ES-I3 (cell line): ENCODE measurements around the gene PSMG2.

Experiments
- H3K36me3 ChIP-seq: 2 replicates; pipeline ENCODE4 v1.6.1; 2013; ENCODE audit warnings: mild to moderate bottlenecking, low read length, control low read depth, moderate library complexity; ENCODE audit not compliant: insufficient read depth
- H3K4me1 ChIP-seq: 2 replicates; pipeline ENCODE4 v1.6.1; 2013; ENCODE audit warnings: mild to moderate bottlenecking, control low read depth, low read length; ENCODE audit not compliant: insufficient read depth
- H3K9ac ChIP-seq: 2 replicates; pipeline ENCODE4 v1.6.1; 2013; ENCODE audit warnings: low read depth, mild to moderate bottlenecking, low read length, moderate library complexity
- H3K9me3 ChIP-seq: 2 replicates; pipeline ENCODE4 v1.6.1; 2013; ENCODE audit warnings: mild to moderate bottlenecking, low read length, moderate library complexity; ENCODE audit not compliant: control insufficient read depth, insufficient read depth

Gene PSMG2

DNA sequence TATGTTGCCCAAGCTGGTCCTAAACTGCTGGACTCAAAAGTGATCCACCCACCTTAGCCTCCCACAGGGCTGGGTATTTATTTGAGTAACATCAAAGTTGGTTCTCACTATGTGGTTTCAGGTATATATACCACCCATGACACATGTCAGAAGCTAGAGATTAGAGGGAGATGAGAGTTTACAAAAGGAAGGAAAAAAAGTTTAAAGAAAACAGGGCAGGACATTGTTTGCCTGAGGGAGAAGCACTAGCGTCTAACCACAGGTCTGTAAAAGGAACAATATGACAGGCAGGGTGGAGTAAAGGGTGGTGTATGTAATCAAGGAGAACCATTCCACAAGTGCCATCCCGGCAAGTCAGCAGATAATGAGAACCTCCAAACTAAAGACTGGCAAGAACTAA is 8.8 kb upstream of the PSMG2 start:
- Histone ChIP-seq H3K9ac (no peak overlapping the region), H3K4me1 (no peaks in the 10 kb centered on the region), H3K36me3 (peaks cover 2% of the 10 kb centered on the region; the same call in 1 of the 2 replicates)

GRCh38 chr18:12699747-12700146 is 3.1 kb upstream of the PSMG2 start:
- H3K36me3 ChIP-seq, result no peaks in the 10 kb centered on the region
- no peak overlapping the region for H3K9ac ChIP-seq
- H3K9me3 ChIP-seq, result no peaks in the 10 kb centered on the region
- peaks cover 8% of the 10 kb centered on the region; the same call in 1 of the 2 replicates for H3K4me1 ChIP-seq

More for the DNA sequence above, 8.8 kb upstream of the PSMG2 start:
- no peaks in the 10 kb centered on the region; the same call in 1 of the 2 replicates for H3K9me3 ChIP-seq

GRCh38 chr18:12701161-12701560 is 1.7 kb upstream of the PSMG2 start:
- Histone ChIP-seq H3K9ac (peak overlapping the region; percentile 100), H3K4me1 (peaks cover 8% of the 10 kb centered on the region; the same call in 1 of the 2 replicates), H3K36me3 (no peaks in the 10 kb centered on the region), H3K9me3 (no peaks in the 10 kb centered on the region)

DNA sequence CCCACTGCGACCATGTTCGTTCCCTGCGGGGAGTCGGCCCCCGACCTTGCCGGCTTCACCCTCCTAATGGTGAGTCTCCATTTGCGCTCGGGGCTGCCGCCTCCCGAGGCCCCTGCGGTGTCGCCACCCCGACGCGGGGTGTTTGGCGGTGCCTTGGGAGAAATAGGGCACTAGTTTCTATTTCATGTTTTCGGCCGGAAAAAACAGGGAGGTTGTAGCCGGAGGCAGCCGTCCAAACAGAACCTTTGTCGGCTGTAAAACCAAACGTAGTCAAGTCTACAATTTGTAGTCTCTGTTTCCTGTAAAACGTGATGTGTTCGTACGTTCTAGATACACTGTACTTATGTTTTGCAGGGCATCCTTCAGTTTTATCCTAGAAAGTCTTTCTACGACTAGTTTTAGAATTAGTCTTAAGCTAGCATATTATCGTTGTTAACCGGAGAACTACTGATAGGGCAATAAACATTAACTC is 290 bp downstream of the PSMG2 start:
- Histone ChIP-seq H3K4me1 (peaks cover 8% of the 10 kb centered on the region; the same call in 1 of the 2 replicates), H3K9me3 (no peaks in the 10 kb centered on the region), H3K9ac (peak overlapping the region; percentile 100), H3K36me3 (no peaks in the 10 kb centered on the region)

- peak overlapping the region; percentile 100 for H3K9ac ChIP-seq
- peaks cover 8% of the 10 kb centered on the region; the same call in 1 of the 2 replicates for H3K4me1 ChIP-seq
- no peaks in the 10 kb centered on the region for H3K36me3 ChIP-seq
- no peaks in the 10 kb centered on the region for H3K9me3 ChIP-seq
Measured at GRCh38 chr18:12703664-12704063, 822 bp downstream of the PSMG2 start.

- H3K4me1 ChIP-seq, result peaks cover 9% of the 10 kb centered on the region; the same call in 1 of the 2 replicates
- peaks cover 12% of the 10 kb centered on the region for H3K36me3 ChIP-seq
- no peak overlapping the region for H3K9ac ChIP-seq
- H3K9me3 ChIP-seq, result no peaks in the 10 kb centered on the region
Measured at GRCh38 chr18:12711446-12711845, 8.6 kb downstream of the PSMG2 start.

DNA sequence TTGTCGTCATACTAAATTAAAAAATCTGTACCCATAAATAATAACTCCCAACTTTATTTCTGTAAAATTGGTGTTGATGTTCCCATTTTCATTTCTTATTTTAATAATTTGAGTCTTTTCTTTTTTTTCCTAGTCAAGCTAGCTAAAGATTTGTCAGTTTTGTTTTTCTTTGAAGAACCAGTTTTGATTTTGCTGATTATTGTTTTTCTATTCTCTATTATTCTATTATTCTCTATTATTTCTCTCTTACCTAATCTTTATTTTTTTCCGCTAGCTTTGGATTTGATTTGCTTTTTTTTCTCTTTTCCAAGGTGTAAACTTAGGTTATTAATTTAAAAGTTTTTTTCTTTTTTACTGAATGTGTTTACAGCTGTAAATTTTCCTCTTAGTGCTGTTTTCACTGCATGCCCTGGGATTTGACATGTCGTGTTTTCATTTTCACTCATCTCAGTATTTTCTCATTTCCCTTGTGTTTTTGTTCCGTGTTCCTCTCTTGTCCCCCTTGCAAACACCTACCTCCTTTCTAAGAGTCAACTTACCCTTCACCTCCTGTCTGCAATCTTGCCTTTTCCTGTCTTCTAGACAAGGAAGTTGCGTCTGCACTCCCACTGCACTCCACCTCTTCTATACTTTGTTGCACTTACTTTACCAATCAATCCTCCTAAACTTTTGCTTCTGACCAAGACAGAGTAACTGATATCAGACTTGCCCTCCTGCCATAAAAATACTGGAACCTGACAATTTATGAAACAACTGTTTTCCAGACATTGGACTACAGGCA is 18.8 kb downstream of the PSMG2 start:
- Histone ChIP-seq H3K9ac (no peak overlapping the region), H3K9me3 (no peaks in the 10 kb centered on the region), H3K36me3 (peaks cover 13% of the 10 kb centered on the region), H3K4me1 (no peaks in the 10 kb centered on the region; the same call in 1 of the 2 replicates)

- Histone ChIP-seq H3K9ac (no peak overlapping the region), H3K9me3 (no peaks in the 10 kb centered on the region), H3K4me1 (no peaks in the 10 kb centered on the region; the same call in 1 of the 2 replicates), H3K36me3 (peaks cover 13% of the 10 kb centered on the region)
Measured at GRCh38 chr18:12722731-12723130, 19.9 kb downstream of the PSMG2 start.

DNA sequence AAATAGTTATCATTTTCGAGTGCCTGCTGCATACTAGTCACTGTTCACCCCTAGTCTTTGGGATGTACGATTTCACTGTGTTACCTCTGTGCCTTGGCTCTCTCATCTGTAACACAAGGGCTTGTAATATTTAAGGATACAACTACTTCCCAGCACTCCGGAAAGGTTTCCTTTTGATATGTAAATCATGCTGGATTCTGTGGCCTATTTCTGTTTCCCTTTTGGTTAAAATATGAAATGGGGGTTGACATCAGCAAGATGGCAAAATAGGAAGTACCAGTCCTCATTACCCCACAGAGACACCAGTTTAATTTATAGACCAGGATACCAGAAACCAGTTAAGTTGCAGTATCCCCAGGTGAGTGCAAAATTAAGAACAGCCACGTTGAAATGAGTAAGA is 23.5 kb downstream of the PSMG2 start:
- H3K9ac ChIP-seq, result no peak overlapping the region
- H3K9me3 ChIP-seq, result peaks cover 9% of the 10 kb centered on the region; the same call in 1 of the 2 replicates
- no peaks in the 10 kb centered on the region; the same call in 1 of the 2 replicates for H3K4me1 ChIP-seq
- H3K36me3 ChIP-seq, result peaks cover 10% of the 10 kb centered on the region

DNA sequence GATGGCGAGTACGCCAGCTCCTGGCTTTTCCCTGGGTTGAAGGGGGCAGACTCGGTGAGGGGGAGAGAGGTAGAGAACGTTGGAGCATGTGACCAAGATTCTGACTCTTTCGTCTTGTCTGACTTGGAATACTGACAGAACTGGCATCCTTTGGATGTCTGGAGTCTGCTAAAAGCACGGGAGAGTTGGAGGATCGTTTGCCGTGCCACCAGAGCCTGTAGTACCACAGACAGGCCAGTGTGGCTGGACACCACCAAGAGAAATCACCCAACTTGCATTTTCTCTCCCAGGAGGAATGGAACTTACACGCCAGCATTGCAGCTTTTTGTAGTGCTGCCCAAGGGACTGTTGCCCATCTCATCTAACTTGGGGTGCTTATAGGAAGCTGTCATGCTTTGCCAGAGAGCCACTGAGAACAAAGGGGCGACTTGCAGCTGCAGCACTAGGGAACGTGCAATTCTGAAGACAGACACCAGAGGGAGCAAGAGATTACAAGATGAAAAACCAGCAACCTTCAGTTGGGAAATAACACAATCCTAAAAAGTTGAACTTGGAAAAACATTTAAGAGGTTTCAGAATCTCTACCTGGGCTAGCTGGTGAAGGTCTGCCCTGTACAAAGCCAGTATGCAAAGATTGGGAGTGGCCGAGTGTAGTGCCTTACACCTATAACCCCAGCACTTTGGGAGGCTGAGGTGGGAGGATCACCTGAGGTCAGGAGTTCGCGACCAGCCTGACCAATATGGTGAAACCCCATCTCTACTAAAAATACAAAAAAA is 24.1 kb downstream of the PSMG2 start:
- Histone ChIP-seq H3K9ac (no peak overlapping the region), H3K9me3 (peaks cover 9% of the 10 kb centered on the region; the same call in 1 of the 2 replicates), H3K36me3 (peaks cover 10% of the 10 kb centered on the region), H3K4me1 (no peaks in the 10 kb centered on the region; the same call in 1 of the 2 replicates)

DNA sequence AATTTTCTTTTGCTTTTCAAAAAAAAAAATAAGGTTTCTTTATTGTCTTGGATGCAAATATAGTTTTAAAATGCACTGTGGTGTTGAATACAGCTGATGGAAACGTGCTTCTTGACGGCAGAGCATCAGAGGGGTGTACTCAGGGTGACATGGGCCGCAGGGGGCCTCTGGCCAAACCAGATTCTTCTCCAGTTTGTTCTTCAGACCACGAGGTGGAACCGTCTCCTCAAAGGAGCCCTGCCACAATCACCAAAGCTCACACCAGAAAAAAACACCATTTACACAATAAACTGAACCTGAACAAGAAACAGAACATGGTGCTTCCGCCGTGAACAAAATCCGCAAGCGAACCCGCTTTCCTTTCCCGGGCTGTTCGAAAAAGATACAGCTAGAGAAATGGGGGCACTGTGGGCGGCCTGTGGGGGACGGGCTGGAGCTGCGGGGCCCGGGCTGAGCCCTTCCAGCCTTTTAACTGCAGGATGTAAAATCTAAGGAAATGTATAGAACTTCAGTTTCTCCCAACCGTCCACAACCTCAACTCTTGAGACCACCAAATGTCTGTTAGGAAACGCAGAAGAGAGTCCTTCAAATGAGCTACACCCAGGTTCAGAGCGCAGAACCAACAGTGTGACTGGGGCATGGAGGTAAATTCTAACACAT is 34.5 kb downstream of the PSMG2 start:
- Histone ChIP-seq H3K9ac (no peak overlapping the region), H3K9me3 (no peaks in the 10 kb centered on the region), H3K4me1 (no peaks in the 10 kb centered on the region), H3K36me3 (no peaks in the 10 kb centered on the region)

DNA sequence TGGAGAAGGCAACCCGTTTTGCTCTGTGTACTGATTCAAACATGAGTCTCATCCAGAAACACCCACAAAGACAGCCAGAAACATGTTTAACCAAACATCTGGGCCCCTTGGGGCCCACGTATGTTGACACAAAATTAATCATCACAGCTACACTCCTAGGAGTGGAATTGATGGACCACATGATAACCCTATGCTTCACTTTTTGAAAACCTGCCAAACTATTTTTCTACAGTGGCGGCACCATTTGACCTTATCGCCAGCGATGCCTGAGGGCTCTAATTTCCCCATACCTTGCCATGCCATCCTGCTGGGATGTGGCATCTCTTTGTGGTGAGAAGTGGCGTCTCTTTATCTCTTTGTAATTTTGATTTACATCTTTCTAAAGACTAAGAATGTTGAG is 38.5 kb downstream of the PSMG2 start:
- no peak overlapping the region for H3K9ac ChIP-seq
- no peaks in the 10 kb centered on the region for H3K4me1 ChIP-seq
- no peaks in the 10 kb centered on the region for H3K36me3 ChIP-seq
- no peaks in the 10 kb centered on the region for H3K9me3 ChIP-seq

GRCh38 chr18:12742453-12742852 is 39.6 kb downstream of the PSMG2 start:
- Histone ChIP-seq H3K9me3 (no peaks in the 10 kb centered on the region), H3K9ac (no peak overlapping the region), H3K36me3 (no peaks in the 10 kb centered on the region), H3K4me1 (no peaks in the 10 kb centered on the region)

DNA sequence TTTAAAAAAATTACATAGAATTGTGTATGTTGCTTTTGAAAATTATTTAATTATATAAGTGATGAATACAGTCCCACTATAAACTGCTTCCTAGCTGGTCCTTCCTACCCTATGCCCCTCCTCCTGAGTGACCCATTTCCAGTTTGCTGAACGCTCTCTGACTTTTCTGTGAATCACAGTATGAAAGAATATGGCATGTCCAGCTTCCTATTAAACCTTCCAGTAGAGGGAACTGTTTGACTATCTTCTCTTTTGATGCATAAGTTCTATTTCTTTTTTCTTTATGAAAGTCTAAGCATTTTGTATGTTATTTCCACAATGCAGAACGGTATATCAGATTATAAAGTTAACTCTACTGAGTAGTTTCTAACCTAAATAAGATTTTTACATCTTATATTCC is 41.3 kb downstream of the PSMG2 start:
- H3K4me1 ChIP-seq, result no peaks in the 10 kb centered on the region

More for the DNA sequence above, 41.3 kb downstream of the PSMG2 start:
- Histone ChIP-seq H3K9ac (no peak overlapping the region), H3K9me3 (no peaks in the 10 kb centered on the region), H3K36me3 (no peaks in the 10 kb centered on the region)
